Karpas-422 (cell line): ENCODE measurements around the gene COL15A1. TPM values are rescaled to one million over a fixed set of nuclear protein-coding genes. Genes with fewer than 3 reads are reported as not detected.
A peak's percentile ranks its signal among the peaks of the same experiment; 100 is the strongest.

Experiments
- DNase-seq: peaks from one replicate; pipeline ENCODE4 v3.0.0-alpha.2; 2015
- H2AFZ ChIP-seq: fragments of 200-600 bp; sonication (generic); 2 replicates; pipeline ENCODE4 v1.6.1; 2014; ENCODE audit warnings: antibody characterized with exemption, low read length, mixed read lengths
- H3K27ac ChIP-seq: fragments of 200-600 bp; sonication (generic); 2 replicates; pipeline ENCODE4 v1.5.1; 2014; ENCODE audit warnings: mild to moderate bottlenecking, low read length, moderate library complexity
- H3K27me3 ChIP-seq: fragments of 200-600 bp; sonication (generic); 2 replicates; pipeline ENCODE4 v1.6.1; 2014; ENCODE audit warnings: low read length, mixed read lengths
- H3K36me3 ChIP-seq: fragments of 200-600 bp; sonication (generic); 2 replicates; pipeline ENCODE4 v1.6.1; 2014; ENCODE audit warnings: low read length, mixed read lengths; ENCODE audit not compliant: insufficient read depth
- H3K4me1 ChIP-seq: fragments of 200-600 bp; sonication (generic); 2 replicates; pipeline ENCODE4 v1.6.1; 2014; ENCODE audit warnings: mild to moderate bottlenecking, low read length, mixed read lengths
- H3K4me2 ChIP-seq: fragments of 200-600 bp; sonication (generic); 2 replicates; pipeline ENCODE4 v1.6.1; 2014; ENCODE audit warnings: low read length, low read depth, mild to moderate bottlenecking; ENCODE audit not compliant: poor library complexity, severe bottlenecking
- H3K4me3 ChIP-seq: fragments of 200-600 bp; sonication (generic); 2 replicates; pipeline ENCODE4 v1.5.1; 2014; ENCODE audit warnings: mild to moderate bottlenecking, antibody characterized with exemption, low read length, mixed read lengths
- H3K79me2 ChIP-seq: fragments of 200-600 bp; sonication (generic); 2 replicates; pipeline ENCODE4 v1.6.1; 2014; ENCODE audit warnings: mild to moderate bottlenecking, low read length, mixed read lengths
- H3K9ac ChIP-seq: fragments of 200-600 bp; sonication (generic); 2 replicates; pipeline ENCODE4 v1.6.0; 2014; ENCODE audit warnings: low read length
- H3K9me2 ChIP-seq: fragments of 200-600 bp; sonication (generic), shearing (Covaris generic); replicated peaks from 2 replicates; pipeline ENCODE4 v1.6.0; 2014; ENCODE audit warnings: mild to moderate bottlenecking, low read length, moderate library complexity; ENCODE audit not compliant: insufficient read depth
- H3K9me3 ChIP-seq: fragments of 300-700, 200-600 bp; sonication (generic); 2 replicates; pipeline ENCODE4 v1.6.1; 2014; ENCODE audit warnings: low read length, mixed read lengths
- H4K20me1 ChIP-seq: fragments of 200-600 bp; sonication (generic); 2 replicates; pipeline ENCODE4 v1.6.1; 2014; ENCODE audit warnings: mild to moderate bottlenecking, antibody characterized with exemption, low read length, low read depth; ENCODE audit not compliant: insufficient read depth
- total RNA-seq: library from RNA; depleted of rRNA; stranded (reverse); fragments of >200 nt; shearing (Covaris generic); gene quantifications from 2 replicates; pipeline ENCODE4 v1.2.3, GENCODE V29; 2014; ENCODE audit warnings: low replicate concordance

The COL15A1 gene
- total RNA-seq, 1 experiment from 2014 or later: 0.93 TPM

GRCh38 chr9:99029083-99029645, 85.5 kb downstream of the COL15A1 start:
- Histone ChIP-seq H3K9ac (no peak overlapping the region), H3K9me3 (no peaks in the 10 kb centered on the region), H3K4me2 (no peak overlapping the region), H3K79me2 (no peaks in the 10 kb centered on the region), H3K4me1 (peaks cover under 1% of the 10 kb centered on the region; the same call in 1 of the 2 replicates), H3K27ac (no peak overlapping the region), H3K9me2 (no peaks in the 10 kb centered on the region), H3K27me3 (no peaks in the 10 kb centered on the region), H4K20me1 (no peaks in the 10 kb centered on the region), H3K36me3 (no peaks in the 10 kb centered on the region), H2AFZ (no peak overlapping the region), H3K4me3 (no peak overlapping the region)
- no peak for DNase-seq

GRCh38 chr9:99030092-99030511, 86.4 kb downstream of the COL15A1 start:
- Histone ChIP-seq H2AFZ (no peak overlapping the region), H3K4me1 (peaks cover 6% of the 10 kb centered on the region), H3K27ac (no peak overlapping the region), H4K20me1 (no peaks in the 10 kb centered on the region), H3K4me3 (no peak overlapping the region), H3K9ac (no peak overlapping the region), H3K9me2 (no peaks in the 10 kb centered on the region), H3K27me3 (no peaks in the 10 kb centered on the region), H3K36me3 (no peaks in the 10 kb centered on the region), H3K9me3 (no peaks in the 10 kb centered on the region), H3K79me2 (no peaks in the 10 kb centered on the region), H3K4me2 (no peak overlapping the region)
- DNase-seq: no peak

- Histone ChIP-seq H3K4me3 (no peak overlapping the region), H4K20me1 (no peaks in the 10 kb centered on the region), H3K9me2 (no peaks in the 10 kb centered on the region), H3K27me3 (no peaks in the 10 kb centered on the region), H3K4me1 (peaks cover 11% of the 10 kb centered on the region), H3K79me2 (no peaks in the 10 kb centered on the region), H3K9ac (no peak overlapping the region), H3K36me3 (no peaks in the 10 kb centered on the region), H2AFZ (no peak overlapping the region), H3K9me3 (no peaks in the 10 kb centered on the region), H3K27ac (no peak overlapping the region), H3K4me2 (no peak overlapping the region)
- no peak for DNase-seq
Observed at GRCh38 chr9:99030610-99031109, 87.0 kb downstream of the COL15A1 start.

- no peak overlapping the region for H2AFZ ChIP-seq
- H4K20me1 ChIP-seq: no peaks in the 10 kb centered on the region
- H3K4me2 ChIP-seq: no peak overlapping the region
- H3K36me3 ChIP-seq: no peaks in the 10 kb centered on the region
- no peaks in the 10 kb centered on the region for H3K9me3 ChIP-seq
- H3K4me1 ChIP-seq: peaks cover 16% of the 10 kb centered on the region
- H3K27me3 ChIP-seq: no peaks in the 10 kb centered on the region
- no peaks in the 10 kb centered on the region for H3K79me2 ChIP-seq
- no peak overlapping the region for H3K27ac ChIP-seq
- no peak for DNase-seq
- no peak overlapping the region for H3K9ac ChIP-seq
- no peaks in the 10 kb centered on the region for H3K9me2 ChIP-seq
- H3K4me3 ChIP-seq: no peak overlapping the region
Observed at GRCh38 chr9:99031319-99031718, 87.6 kb downstream of the COL15A1 start.

- no peak for DNase-seq
- H3K27ac ChIP-seq: no peak overlapping the region
- H3K79me2 ChIP-seq: no peaks in the 10 kb centered on the region
- H4K20me1 ChIP-seq: no peaks in the 10 kb centered on the region
- no peaks in the 10 kb centered on the region for H3K27me3 ChIP-seq
- H2AFZ ChIP-seq: no peak overlapping the region
- no peaks in the 10 kb centered on the region for H3K9me3 ChIP-seq
- no peaks in the 10 kb centered on the region for H3K36me3 ChIP-seq
- no peak overlapping the region for H3K4me3 ChIP-seq
- no peaks in the 10 kb centered on the region for H3K9me2 ChIP-seq
- no peak overlapping the region for H3K9ac ChIP-seq
- H3K4me2 ChIP-seq: no peak overlapping the region
- H3K4me1 ChIP-seq: peaks cover 16% of the 10 kb centered on the region
Observed at GRCh38 chr9:99031994-99032393, 88.3 kb downstream of the COL15A1 start.

- H3K9me3 ChIP-seq: no peaks in the 10 kb centered on the region
Observed at GRCh38 chr9:99034149-99034548, 90.4 kb downstream of the COL15A1 start.

GRCh38 chr9:99035313-99035712, 91.6 kb downstream of the COL15A1 start:
- no peak overlapping the region for H3K27ac ChIP-seq
- H3K9ac ChIP-seq: no peak overlapping the region
- peak; percentile 68 for DNase-seq
- peaks cover 23% of the 10 kb centered on the region for H3K4me1 ChIP-seq
- no peak overlapping the region for H2AFZ ChIP-seq
- no peaks in the 10 kb centered on the region for H4K20me1 ChIP-seq
- no peaks in the 10 kb centered on the region for H3K79me2 ChIP-seq
- H3K4me3 ChIP-seq: no peak overlapping the region
- no peaks in the 10 kb centered on the region for H3K27me3 ChIP-seq
- no peaks in the 10 kb centered on the region for H3K9me3 ChIP-seq
- H3K4me2 ChIP-seq: no peak overlapping the region
- no peaks in the 10 kb centered on the region for H3K36me3 ChIP-seq
- no peaks in the 10 kb centered on the region for H3K9me2 ChIP-seq

More at GRCh38 chr9:99034149-99034548, 90.4 kb downstream of the COL15A1 start:
- Histone ChIP-seq H3K27me3 (no peaks in the 10 kb centered on the region), H3K79me2 (no peaks in the 10 kb centered on the region), H3K9me2 (no peaks in the 10 kb centered on the region), H2AFZ (no peak overlapping the region), H3K9ac (no peak overlapping the region), H3K4me1 (peaks cover 16% of the 10 kb centered on the region), H3K36me3 (no peaks in the 10 kb centered on the region), H4K20me1 (no peaks in the 10 kb centered on the region), H3K4me2 (no peak overlapping the region), H3K27ac (no peak overlapping the region), H3K4me3 (no peak overlapping the region)
- no peak for DNase-seq

GRCh38 chr9:99037769-99038483, 94.2 kb downstream of the COL15A1 start:
- DNase-seq: no peak

More at GRCh38 chr9:99037769-99038483, 94.2 kb downstream of the COL15A1 start:
- Histone ChIP-seq H3K27me3 (no peaks in the 10 kb centered on the region), H4K20me1 (no peaks in the 10 kb centered on the region), H2AFZ (no peak overlapping the region), H3K9ac (no peak overlapping the region), H3K27ac (no peak overlapping the region), H3K9me3 (no peaks in the 10 kb centered on the region), H3K36me3 (no peaks in the 10 kb centered on the region), H3K9me2 (no peaks in the 10 kb centered on the region), H3K4me1 (peaks cover 23% of the 10 kb centered on the region), H3K4me2 (no peak overlapping the region), H3K4me3 (no peak overlapping the region), H3K79me2 (no peaks in the 10 kb centered on the region)
